IMR-90 (cell line): ENCODE results near the gene PFKL. TPM values are rescaled to one million over a fixed set of nuclear protein-coding genes. Genes with fewer than 3 reads are reported as not detected.

Source experiments
- ATAC-seq: fragments of 200-7000 bp; cut with Tn5 transposase; 2 replicates; pipeline ENCODE4 v1.9.1; 2020; ENCODE audit warnings: low read depth, mild to moderate bottlenecking, moderate library complexity
- BruUV-seq: library from RNA; stranded (reverse); fragments of 400-500 nt; replicated peaks from 2 replicates; lab custom pipeline; 2021; lab: Mats Ljungman, UMichigan
- CTCF ChIA-PET: fragments of 300-600 bp; formaldehyde crosslinking; extraction: SDS; loops from one replicate; lab custom pipeline; 2021; ENCODE audit warnings: antibody characterized with exemption; lab: Yijun Ruan, JAX
- POLR2A ChIA-PET: fragments of 300-600 bp; sonication (Branson Sonifier 250); formaldehyde crosslinking; loops from one replicate; lab custom pipeline; 2022; ENCODE audit warnings: antibody characterized with exemption; ENCODE audit not compliant: unreplicated experiment; lab: Charles Lee
- DNase-seq: peaks from one replicate; pipeline ENCODE4 v3.0.0; 2013
- H2AFZ ChIP-seq: replicated peaks from 2 replicates; pipeline ENCODE3; 2013; ENCODE audit warnings: low read length, mild to moderate bottlenecking; ENCODE audit not compliant: poor library complexity
- H2AK5ac ChIP-seq: 2 replicates; pipeline ENCODE4 v1.6.1; 2013; ENCODE audit warnings: low read depth, low read length, inconsistent platforms
- H2AK9ac ChIP-seq: replicated peaks from 2 replicates; pipeline ENCODE3; 2013; ENCODE audit warnings: mild to moderate bottlenecking, low read depth, low read length, moderate library complexity; ENCODE audit not compliant: poor library complexity
- H2BK120ac ChIP-seq: 2 replicates; pipeline ENCODE4 v1.6.1; 2013; ENCODE audit warnings: low read depth, low read length, inconsistent platforms
- H2BK15ac ChIP-seq: 3 replicates; pipeline ENCODE4 v1.6.1; 2013; ENCODE audit warnings: low read depth, low read length, inconsistent platforms
- H2BK20ac ChIP-seq: 2 replicates; pipeline ENCODE4 v1.6.1; 2013; ENCODE audit warnings: low read depth, mild to moderate bottlenecking, inconsistent platforms, low read length, moderate library complexity
- H2BK5ac ChIP-seq: 2 replicates; pipeline ENCODE4 v1.6.1; 2013; ENCODE audit warnings: mild to moderate bottlenecking, low read depth, low read length, inconsistent platforms; ENCODE audit not compliant: poor library complexity, severe bottlenecking
- H3K14ac ChIP-seq: replicated peaks from 2 replicates; pipeline ENCODE4 v1.6.1; 2013; ENCODE audit warnings: low read depth, low read length, inconsistent platforms
- H3K18ac ChIP-seq: 2 replicates; pipeline ENCODE4 v1.6.1; 2013; ENCODE audit warnings: low read depth, low read length, control low read depth
- H3K23ac ChIP-seq: 2 replicates; pipeline ENCODE4 v1.6.1; 2013; ENCODE audit warnings: low read depth, low read length, inconsistent platforms
- H3K27ac ChIP-seq: 2 replicates; pipeline ENCODE4 v1.5.1; 2013; ENCODE audit warnings: mild to moderate bottlenecking, control low read depth, low read length; ENCODE audit not compliant: insufficient read depth
- H3K27me3 ChIP-seq: 2 replicates; pipeline ENCODE4 v1.6.1; 2013; ENCODE audit warnings: low read length; ENCODE audit not compliant: control insufficient read depth, insufficient read depth
- H3K36me3 ChIP-seq: 2 replicates; pipeline ENCODE4 v1.6.1; 2013; ENCODE audit warnings: low read length, mixed read lengths; ENCODE audit not compliant: control insufficient read depth, insufficient read depth
- H3K4ac ChIP-seq: 2 replicates; pipeline ENCODE4 v1.6.1; 2013; ENCODE audit warnings: low read depth, low read length, inconsistent platforms
- H3K4me1 ChIP-seq: 2 replicates; pipeline ENCODE4 v1.6.1; 2013; ENCODE audit warnings: low read length, mixed read lengths; ENCODE audit not compliant: control insufficient read depth, insufficient read depth
- H3K4me2 ChIP-seq: 2 replicates; pipeline ENCODE4 v1.6.1; 2013; ENCODE audit warnings: low read depth, mild to moderate bottlenecking, control low read depth, low read length, moderate library complexity
- H3K4me3 ChIP-seq: 2 replicates; pipeline ENCODE4 v1.5.1; 2013; ENCODE audit warnings: low read depth, mild to moderate bottlenecking, control low read depth, low read length, moderate library complexity; ENCODE audit not compliant: insufficient read depth
- H3K56ac ChIP-seq: 2 replicates; pipeline ENCODE4 v1.6.1; 2013; ENCODE audit warnings: low read length, inconsistent platforms; ENCODE audit not compliant: insufficient read depth; ENCODE audit errors: extremely low read depth
- H3K79me1 ChIP-seq, 2 experiments: 2 replicates each; pipeline ENCODE4 v1.6.1; 2013; ENCODE audit warnings: low read length in 2 of 2, inconsistent platforms in 1 of 2, low read depth in 1 of 2
- H3K9ac ChIP-seq: 2 replicates; pipeline ENCODE4 v1.6.1; 2013; ENCODE audit warnings: low read depth, low read length, control low read depth
- H3K9me1 ChIP-seq: 2 replicates; pipeline ENCODE4 v1.6.1; 2013; ENCODE audit warnings: low read length, inconsistent platforms; ENCODE audit not compliant: insufficient read depth
- H3K9me3 ChIP-seq: 2 replicates; pipeline ENCODE4 v1.6.1; 2013; ENCODE audit warnings: low read length; ENCODE audit not compliant: control insufficient read depth, insufficient read depth
- H4K20me1 ChIP-seq: 2 replicates; pipeline ENCODE4 v1.6.1; 2013; ENCODE audit warnings: low read length, inconsistent platforms; ENCODE audit not compliant: insufficient read depth
- H4K5ac ChIP-seq: 2 replicates; pipeline ENCODE4 v1.6.1; 2013; ENCODE audit warnings: mild to moderate bottlenecking, low read depth, low read length, control low read depth
- H4K8ac ChIP-seq, 2 experiments: 2 replicates each; pipeline ENCODE4 v1.6.1; 2013; ENCODE audit warnings: low read depth in 2 of 2, low read length in 2 of 2, control low read depth in 1 of 2, inconsistent platforms in 1 of 2
- H4K91ac ChIP-seq: 2 replicates; pipeline ENCODE4 v1.6.1; 2013; ENCODE audit warnings: low read depth, low read length, inconsistent platforms; ENCODE audit not compliant: insufficient read depth
- FOS ChIP-seq: fragments of 150-350 bp; IDR thresholded peaks from 2 replicates; pipeline ENCODE4 v1.6.1; 2016; ENCODE audit warnings: low read depth, low read length
- MAFK ChIP-seq: IDR thresholded peaks from 2 replicates; pipeline ENCODE4 v1.6.1; 2012; ENCODE audit warnings: low read depth, low read length, improper control_type of control experiment
- MAZ ChIP-seq: IDR thresholded peaks from 2 replicates; pipeline ENCODE4 v1.6.1; 2012; ENCODE audit warnings: low read depth, mild to moderate bottlenecking, low read length, improper control_type of control experiment, moderate library complexity, borderline replicate concordance
- POLR2A ChIP-seq: IDR thresholded peaks from 2 replicates; pipeline ENCODE4 v1.6.1; 2012; ENCODE audit warnings: mild to moderate bottlenecking, low read depth, low read length
- RFX5 ChIP-seq: IDR thresholded peaks from 2 replicates; pipeline ENCODE4 v1.8.0; 2012; ENCODE audit warnings: low read depth, mild to moderate bottlenecking, low read length, moderate library complexity
- WGBS, 2 experiments: methylation state at CpG; one replicate each; pipeline versions ENCODE4 v1.1.5 to v1.1.7; 2013; ENCODE audit warnings: missing lambda C conversion rate in 2 of 2; ENCODE audit not compliant: insufficient read length in 1 of 2; ENCODE audit errors: extremely low coverage in 2 of 2; 5-methylcytosine and 5-hydroxymethylcytosine counted together
- dilution Hi-C: fragments of 300-500 bp; cut with HindIII; formaldehyde crosslinking; loops from one replicate; pipeline ENCODE4 v1.14.3; 2018; ENCODE audit warnings: low sequenced_read_pairs; ENCODE audit not compliant: unreplicated experiment
- in situ Hi-C: fragments of 300-500 bp; cut with MboI; formaldehyde crosslinking; loops from 3 replicates; pipeline ENCODE4 v1.14.3; 2019; ENCODE audit warnings: low sequenced_read_pairs, inconsistent platforms, mixed read lengths
- intact Hi-C: fragments of 100-400 bp; cut with micrococcal nuclease; formaldehyde crosslinking; loops from 2 replicates; pipeline ENCODE4 v1.10.0; 2022
- polyA plus RNA-seq, 3 experiments: library from polyadenylated mRNA; depleted of rRNA; stranded (reverse); fragments of >200 nt; gene quantifications; 2 replicates each; pipeline ENCODE4 v1.2.3, GENCODE V29; 2012; ENCODE audit warnings: low replicate concordance in 1 of 3
- total RNA-seq: library from RNA; depleted of rRNA; stranded (reverse); fragments of >200 nt; gene quantifications from 2 replicates; pipeline ENCODE4 v1.2.3, GENCODE V29; 2012

Gene PFKL
- total and polyA plus RNA-seq, 2 of the 4 experiments (the other 2 are of a cell fraction), result 103 to 126 TPM

DNA sequence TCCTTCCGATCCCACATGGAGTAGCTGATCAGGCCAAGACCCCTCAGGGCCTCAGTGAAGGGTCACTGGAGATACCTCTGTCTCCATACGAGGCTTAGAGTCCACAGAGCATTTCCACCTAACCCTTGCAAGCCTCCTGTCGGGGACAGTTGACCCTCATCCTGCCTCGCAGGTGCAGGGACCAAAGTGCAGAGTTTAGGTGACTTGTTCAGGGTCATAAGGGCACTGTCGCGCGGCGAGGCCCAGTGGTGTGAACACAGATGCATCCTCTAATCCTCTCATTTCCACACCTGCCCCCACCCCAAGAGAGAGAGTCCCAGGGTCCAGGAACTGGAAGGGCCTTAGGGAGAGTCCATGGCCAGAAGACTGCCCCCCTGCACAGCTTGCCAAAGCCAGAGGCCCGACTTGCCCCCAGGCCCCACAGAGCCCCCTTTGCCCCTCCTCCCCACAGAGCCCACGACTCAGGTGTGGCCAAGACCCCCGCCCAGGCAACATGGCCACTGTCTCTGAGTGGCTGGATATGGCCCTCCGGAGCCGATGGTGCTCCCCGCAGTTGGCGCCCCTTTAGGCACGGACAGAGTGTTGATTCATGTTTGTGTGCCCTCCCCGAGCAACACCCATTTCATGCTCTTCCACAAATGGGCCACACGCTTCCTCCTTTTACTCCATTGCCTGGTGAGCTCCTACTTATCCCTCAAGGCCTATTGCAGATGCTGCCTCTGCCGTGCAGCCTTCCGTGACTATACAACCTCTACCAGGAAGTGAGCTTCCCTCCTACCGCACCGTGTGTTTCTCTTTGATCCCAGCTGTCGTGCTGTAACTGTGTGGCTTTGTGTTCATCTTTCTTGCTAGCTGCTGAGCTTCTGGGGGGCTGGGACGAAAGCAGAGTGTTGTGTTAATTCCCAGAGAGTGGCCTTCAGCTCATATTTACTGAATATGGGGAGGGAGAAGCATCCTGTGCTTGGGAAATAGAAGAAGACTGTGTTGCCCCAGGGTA lies 55.2 kb downstream of the PFKL start (continued):
- TF ChIP-seq MAZ, result no peak

DNA sequence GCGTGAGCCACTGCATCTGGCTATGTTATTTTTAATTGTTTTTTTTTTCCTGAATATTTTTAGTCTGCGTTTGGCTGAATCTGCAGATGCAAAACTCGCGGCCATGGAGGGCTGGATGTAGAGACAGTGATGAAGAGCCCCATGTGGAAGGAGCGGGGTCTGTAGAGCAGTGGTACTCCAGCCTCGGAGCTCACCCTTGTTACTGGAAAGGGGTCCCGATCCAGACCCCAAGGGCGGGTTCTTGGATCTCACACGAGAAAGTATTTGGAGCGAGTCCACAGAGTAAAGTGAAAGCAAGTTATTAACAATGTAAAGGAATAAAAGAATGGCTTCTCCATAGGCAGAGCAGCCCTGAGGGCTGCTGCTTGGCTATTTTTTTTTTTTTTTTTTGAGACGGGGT lies 56.3 kb downstream of the PFKL start:
- Histone ChIP-seq H2BK15ac (no peak overlapping the region), H2BK20ac (no peak overlapping the region), H3K27ac (no peak overlapping the region), H3K4me1 (no peaks in the 10 kb centered on the region), H3K36me3 (no peaks in the 10 kb centered on the region), H4K5ac (no peak overlapping the region), H3K9me1 (no peaks in the 10 kb centered on the region), H4K8ac (no peak overlapping the region), H3K27me3 (peaks cover 27% of the 10 kb centered on the region), H3K23ac (no peak overlapping the region), H3K9me3 (peaks cover 3% of the 10 kb centered on the region), H3K56ac (no peak overlapping the region), H3K9ac (no peak overlapping the region), H3K4me2 (no peak overlapping the region), H3K4ac (no peak overlapping the region), H2AFZ (no peak overlapping the region), H3K14ac (no peak overlapping the region), H2BK120ac (no peak overlapping the region), H3K4me3 (no peak overlapping the region), H2AK5ac (no peak overlapping the region), H3K79me1 (no peaks in the 10 kb centered on the region), H3K18ac (no peak overlapping the region), H2AK9ac (no peak overlapping the region), H2BK5ac (no peak overlapping the region), H4K20me1 (no peaks in the 10 kb centered on the region), H4K91ac (no peak overlapping the region)
- ChIA-PET CTCF (no interaction called here), POLR2A (no interaction called here)
- ATAC-seq, result no peak
- in situ Hi-C loops (no loop called here), intact Hi-C loops (no loop called here), dilution Hi-C loops (no loop called here)
- WGBS, 2 experiments, result 74% methylated on average over 4 of the region's 11 CpGs; no CpG with 5 or more reads in 1 of the 2 experiments
- DNase-seq, result no peak
- TF ChIP-seq POLR2A (no peak), RFX5 (no peak), FOS (no peak), MAFK (no peak)
- BruUV-seq, result no TSS peak
